T-helper 2 cell treated with Interferon-gamma antibody and Interleukin-4, amounts not matched to agents 100 ng/mL and 5 ng/mL, for 36 hours (primary cell): ENCODE results near the gene CNST. TPM values are rescaled to one million over a fixed set of nuclear protein-coding genes. Genes with fewer than 3 reads are reported as not detected.
"Not testable (repeated sequence)": the region's sequence is repeated elsewhere in the genome, so short reads cannot be mapped to it uniquely, and the experiment has no call there.

Source experiments
- intact Hi-C: fragments of 100-400 bp; cut with micrococcal nuclease; formaldehyde crosslinking; loops from one replicate; pipeline ENCODE4 v1.15.1; 2023
- total RNA-seq: library from RNA; stranded (reverse); gene quantifications from 2 replicates; pipeline ENCODE4 v1.2.3, GENCODE V29; 2022

The CNST gene
- total RNA-seq, 1 donor from 2014 or later = 27.2 TPM

DNA sequence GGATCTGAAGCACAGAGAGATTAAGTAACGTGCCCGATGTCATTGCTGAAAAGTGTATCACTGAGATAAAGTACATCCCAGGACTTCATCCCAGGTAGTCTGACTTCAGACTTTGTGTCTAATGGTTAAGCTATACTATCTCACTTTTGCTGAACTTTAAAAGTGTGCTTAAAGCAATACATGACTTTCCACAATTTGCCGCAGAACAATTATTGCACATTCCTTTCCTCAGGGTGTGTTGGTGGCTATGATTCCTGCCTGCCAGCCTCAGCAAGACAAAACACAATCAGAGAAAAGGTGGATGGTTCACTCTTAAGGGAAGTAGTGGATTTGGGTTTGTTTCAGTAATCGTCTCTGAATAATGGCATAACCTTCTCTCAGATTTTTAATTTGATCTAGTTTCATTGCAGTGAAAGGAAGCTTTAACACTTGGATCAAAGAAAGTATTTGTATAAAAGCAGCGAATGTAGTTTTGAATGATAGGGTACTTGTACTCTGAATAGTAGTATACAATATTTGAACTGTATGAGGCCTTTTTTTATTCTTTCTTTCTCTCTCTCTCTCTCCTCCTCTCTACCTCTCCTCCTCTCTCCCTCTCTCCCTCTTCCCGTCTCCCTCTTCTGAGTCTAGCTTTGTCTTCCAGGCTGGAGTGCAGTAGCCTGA is 47.0 kb downstream of the CNST start:
- intact Hi-C loops = no loop called here

DNA sequence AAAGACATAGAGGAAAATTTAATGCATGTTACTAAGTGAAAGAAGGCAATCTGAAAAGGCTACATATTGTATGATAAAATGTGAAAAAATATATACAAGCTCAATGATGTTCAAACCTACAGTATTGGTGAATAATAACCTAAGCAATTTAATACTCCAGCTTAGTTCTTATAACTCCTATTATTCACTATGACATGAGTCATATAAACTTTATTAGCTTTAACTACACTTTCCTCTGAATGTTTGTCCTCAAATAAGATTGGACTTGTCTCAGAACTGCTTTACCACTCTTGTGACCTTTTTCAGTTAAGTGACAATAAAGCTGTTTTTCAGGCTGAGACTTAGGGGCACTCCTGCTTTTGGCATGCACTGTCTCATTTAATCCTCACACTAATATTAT is 50.9 kb downstream of the CNST start:
- intact Hi-C loops = no loop called here

DNA sequence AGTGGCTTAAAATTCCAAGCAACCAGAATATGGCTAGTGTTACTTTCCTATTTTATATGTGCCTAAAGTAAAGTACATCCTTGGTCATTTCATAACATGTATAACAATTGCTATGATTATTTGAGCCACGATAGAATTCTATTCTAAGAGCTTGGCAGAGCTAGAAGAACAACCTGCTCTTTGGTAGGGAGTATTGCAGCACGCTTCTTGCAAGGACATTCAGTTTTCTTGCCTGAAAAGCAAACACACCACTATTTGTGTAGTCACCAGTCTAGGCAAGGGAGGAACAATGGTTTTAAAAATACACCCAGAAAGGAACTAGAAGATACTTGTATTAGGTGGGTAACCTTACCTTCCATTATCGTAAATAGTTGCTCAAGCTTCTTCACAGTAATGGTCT is 51.5 kb downstream of the CNST start:
- intact Hi-C loops = no loop called here

DNA sequence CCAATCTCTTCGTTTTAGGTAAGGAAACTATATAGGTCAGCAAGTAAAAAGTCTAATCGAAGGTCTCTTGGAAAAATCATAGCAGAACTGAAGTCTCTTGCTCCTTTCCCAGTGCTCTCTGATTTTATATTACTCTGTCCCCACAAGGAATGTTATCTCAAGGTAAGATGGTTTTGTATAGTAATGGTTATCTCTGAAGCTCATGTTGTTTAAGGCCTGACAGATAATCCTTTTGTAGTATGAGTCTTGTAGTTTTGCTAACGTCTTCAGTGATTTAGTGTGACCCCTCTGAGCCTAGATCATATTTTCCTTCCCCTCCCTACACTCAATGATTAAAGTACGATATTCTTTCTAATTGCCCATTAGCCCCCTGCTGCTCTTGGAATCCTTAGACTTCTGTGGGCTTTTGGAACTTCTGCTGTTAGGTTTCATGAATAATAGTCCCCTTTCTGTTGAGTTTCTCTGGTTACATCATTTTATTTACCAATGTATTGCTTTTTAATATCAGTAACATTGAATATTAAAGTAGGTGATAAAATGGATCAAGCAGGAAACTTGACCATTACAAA is 52.1 kb downstream of the CNST start:
- intact Hi-C loops = no loop called here

DNA sequence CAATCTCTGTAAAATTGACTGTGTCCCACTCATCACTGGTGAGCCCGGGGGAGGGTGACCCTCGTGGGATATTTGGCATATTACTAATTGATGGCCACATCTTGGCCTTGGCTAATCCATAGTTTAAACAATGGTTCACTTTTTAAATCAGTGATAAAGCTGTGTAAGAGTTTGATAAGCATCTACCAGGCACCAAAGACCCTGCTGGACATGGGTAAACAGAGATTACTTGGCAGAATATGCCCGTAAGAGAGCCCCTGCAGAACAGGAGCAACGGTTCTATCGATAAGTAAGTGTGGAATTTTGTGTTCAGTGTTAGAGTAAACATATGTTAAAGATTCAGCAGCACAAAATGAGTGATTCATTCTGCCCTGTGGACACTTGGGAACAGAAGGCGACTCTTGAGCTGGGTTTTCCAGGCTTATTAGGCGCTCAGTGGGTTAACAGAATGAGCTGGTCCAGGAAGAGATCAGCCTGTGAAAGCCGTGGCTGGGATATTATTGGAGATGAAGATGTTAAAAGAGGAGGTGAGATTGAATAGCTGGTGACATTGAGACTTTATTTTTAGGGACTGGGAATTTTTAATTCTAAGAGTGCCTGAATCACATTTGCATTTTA is 55.9 kb downstream of the CNST start:
- intact Hi-C loops = no loop called here

DNA sequence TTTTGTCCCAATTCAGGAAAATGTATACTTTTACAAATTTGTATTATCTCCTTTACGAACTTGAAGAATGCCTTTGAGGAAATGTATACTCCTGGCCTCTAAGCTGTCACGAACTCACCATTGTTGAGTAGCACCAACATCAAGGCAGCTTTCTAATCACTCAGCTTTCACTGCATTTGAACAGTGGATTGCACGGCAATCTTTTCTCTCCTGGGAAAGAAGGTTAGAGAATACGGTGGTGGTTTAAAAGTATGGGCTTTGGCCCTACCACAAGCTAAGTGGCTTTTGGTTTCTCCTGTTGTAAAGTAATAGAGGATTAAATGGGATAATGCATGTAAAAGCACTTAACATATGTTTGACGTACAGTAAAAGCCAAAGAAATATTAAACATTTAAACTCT is 57.8 kb downstream of the CNST start:
- intact Hi-C loops = no loop called here

DNA sequence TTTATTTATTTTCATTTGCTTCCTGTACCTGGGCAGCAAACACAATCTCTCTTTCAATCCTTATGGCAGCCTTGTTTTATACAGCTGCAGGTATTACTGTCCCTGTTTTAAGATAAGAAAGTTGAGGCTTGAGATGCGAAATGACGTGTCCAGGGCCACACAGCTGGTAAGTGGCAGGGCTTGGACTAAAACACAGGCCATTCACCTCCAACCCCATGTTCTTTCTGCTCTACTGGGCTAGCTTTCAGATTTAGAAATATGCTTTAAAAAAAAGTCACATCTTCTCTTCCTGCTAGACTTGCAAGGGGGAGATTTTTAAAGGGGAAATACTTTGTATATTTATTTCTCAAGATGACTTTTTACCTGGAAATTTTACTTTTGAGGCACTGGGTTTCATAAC is 62.8 kb downstream of the CNST start:
- intact Hi-C loops = no loop called here

DNA sequence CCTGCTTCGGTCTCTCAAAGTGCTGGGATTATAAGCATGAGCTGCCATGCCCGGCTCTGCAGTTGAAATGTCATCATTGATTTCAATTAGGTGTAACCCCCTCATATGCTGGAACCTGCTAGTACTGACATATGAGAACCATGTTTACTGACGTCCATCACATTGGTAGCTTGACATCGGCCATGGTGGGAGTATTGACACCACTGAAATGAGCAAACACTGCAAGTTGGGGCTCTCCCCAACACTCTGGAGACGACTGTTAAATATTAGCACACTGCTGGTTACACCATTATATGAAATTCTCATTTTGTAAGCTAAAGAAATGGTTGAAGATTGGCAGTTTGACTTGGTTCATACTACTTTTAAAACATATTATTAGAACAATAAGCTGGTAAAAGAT is 63.7 kb downstream of the CNST start:
- intact Hi-C loops = no loop called here

DNA sequence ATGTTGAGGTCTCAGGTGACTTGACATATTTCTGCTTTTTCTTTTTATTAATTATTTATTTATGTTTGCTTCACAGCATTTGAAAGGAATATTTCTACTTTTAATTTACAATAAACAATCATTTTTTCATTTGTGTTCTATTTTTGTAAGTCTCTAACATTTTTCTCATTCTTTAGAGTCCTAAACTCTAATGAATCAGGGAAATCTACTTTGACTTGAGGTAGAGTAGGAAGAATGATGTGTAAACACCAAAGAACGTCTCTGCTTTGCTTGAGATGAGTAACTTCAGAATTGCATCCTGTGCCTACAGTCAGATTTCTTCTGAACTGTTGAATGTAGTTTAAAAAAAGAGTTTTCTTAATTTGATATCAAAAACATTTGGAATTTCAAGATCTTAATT is 65.2 kb downstream of the CNST start:
- intact Hi-C loops = no loop called here

DNA sequence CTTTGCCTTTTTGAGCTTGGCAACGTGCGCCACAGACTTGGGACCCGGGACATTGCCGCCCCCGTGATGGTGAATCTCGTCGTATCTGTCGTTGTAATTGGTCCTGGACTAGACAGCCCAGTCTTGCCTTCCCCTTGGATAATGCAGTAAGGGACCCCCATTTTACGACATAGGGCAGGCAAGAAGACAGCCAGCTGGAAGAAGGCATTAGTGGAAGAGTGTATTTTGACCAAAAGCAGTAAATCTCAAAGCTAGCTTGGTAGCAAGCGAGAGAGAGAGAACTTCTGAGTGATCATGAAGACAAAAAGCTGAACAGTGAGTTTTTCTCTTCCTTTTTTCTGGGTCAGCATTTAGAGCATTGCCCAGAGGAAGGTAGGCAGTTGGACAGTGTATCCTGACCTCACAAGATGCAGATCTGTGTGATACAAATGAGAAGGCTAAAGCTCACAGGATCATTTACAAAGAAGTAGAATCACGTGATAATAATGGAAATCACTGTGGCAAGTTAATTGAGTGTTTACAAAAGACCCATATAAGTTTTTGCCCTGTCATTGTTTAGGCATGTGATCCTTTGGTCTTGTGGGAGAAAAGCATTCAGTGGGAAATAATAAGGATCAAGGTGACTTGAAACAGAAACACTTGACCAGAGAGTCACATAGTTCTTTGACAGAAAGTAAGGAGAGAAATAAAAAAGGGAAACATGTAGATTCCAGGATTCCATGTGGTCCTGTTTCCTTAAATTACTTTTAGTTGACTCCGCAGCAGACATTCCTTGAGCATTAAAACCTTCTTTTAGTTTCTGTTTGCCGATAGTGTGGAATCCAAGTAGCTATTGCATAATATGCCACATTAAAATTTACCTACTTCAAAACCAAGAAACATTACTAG is 66.3 kb downstream of the CNST start:
- intact Hi-C loops = no loop called here

DNA sequence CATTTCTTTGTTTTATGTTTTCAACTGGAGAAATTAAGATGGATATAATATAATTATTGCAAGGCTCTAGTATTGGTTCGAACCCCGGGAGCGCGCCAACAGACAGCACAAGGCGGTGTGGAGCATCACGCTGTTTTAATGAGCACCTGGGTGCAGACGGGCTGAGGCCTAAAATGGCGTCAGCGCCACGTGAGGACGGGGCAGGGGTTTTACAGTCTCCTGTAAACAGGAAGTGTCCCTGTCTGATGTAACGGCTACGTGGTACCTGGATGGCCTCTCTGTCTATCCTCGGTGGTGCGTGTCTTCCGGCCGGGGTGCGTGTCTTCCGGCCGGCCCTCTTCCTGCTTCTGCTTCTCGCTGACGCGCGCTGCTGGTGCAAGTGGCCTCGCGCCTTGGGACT is 68.4 kb downstream of the CNST start:
- intact Hi-C loops = not testable (repeated sequence)

DNA sequence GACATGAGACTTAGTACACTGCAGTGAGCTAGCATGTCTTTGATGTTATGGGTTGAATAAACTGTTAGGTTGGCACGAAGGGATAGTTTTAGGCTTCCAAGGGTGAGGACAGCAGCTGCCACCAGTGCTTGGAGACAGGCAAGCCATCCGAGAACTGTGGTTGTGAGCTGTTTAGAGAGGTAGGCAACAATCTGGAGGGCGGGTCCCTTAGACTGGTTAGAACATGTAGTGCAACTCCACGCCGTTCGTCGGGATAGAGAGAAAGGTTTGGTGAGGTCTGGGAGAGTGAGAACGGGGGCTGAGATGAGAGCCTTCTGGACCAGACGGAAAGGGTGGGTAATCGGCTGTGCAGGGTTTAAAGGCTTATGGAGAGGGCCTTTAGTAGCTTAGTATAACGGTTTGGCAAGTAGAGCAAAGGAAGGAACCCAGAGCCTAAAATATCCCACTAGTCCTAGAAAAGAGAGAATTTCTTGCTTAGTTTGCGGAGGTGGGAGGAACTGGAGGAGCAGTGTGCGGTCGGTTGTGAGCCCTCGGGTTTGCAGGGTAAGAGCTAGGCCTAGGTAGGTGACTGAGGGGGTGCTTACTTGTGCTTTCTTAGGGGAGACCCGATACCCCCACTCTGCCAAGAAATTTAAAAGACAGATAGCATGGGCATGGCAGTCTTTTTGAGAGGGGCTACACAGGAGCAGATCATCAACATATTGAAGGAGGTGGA is 72.8 kb downstream of the CNST start:
- intact Hi-C loops = no loop called here

DNA sequence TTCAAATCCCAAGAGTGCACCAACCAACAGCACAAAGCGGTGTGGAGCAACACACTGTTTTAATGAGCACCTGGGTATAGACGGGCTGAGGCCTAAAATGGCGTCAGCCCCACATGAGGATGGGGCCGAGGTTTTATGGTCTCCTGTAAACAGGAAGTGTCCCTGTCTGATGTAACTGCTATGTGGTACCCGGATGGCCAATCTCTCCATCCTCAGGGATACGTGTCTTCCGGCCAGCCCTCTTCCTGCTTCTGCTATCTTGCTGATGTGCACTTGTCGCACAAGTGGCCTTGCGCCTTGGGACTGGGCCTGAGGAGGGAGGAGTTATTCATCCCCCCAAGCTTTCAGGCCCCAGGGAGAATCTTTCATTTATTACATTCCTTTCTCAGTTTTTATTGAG is 73.5 kb downstream of the CNST start:
- intact Hi-C loops = no loop called here

DNA sequence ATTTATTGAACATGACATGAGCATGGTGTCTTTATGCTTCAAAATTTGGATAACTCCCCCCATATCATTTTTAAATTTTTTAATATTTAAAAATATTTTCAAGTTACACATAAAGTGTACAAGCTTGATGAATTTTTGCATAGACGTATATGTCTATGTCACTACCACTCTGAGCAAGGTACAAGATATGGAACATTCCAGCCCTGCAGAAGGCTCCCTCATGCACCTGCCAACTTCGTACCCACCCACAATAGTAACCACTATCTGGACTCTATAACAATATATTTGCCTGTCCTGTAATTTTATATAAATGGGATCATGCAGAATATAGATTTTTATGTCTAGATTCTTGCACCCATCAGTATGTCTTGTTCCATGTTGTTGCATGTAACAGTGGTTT is 74.5 kb downstream of the CNST start:
- intact Hi-C loops = no loop called here

DNA sequence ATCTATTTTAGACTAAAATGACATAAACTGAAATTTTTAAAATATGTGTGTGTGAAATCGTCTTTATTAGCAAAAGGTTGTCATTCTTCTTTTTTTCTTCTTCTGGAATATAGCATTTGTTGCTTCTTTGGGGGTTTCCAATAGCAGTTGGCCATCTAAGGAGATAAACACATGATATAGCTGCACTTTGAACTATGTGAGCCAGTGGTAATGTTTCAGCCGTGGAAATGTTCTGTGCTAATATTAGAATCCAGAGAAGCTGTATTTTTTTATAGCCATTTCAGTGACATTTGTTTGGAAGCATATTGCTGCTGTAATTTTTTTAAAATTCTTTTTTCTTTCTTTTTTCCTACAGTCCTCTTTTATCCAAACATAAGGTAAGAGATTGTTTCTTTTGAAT is 75.1 kb downstream of the CNST start:
- intact Hi-C loops = no loop called here

DNA sequence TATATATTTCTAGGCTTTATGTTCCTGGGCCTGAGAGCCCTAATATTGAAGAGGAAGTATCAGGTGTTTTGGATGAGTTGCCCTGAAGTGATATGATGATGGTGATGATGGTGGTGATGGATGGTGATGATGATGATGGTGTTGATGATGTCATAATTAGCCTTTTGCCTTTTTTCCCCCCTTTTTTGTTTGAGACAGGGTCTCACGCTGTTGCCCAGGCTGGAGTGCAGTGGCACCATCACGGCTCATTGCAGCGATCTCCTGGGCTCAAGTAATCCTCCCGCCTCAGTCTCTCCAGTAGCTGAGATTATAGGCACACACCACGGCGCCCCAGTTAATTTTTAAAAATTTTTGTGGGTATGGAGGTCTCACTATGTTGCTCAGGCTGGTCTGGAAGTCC is 76.5 kb downstream of the CNST start:
- intact Hi-C loops = no loop called here

DNA sequence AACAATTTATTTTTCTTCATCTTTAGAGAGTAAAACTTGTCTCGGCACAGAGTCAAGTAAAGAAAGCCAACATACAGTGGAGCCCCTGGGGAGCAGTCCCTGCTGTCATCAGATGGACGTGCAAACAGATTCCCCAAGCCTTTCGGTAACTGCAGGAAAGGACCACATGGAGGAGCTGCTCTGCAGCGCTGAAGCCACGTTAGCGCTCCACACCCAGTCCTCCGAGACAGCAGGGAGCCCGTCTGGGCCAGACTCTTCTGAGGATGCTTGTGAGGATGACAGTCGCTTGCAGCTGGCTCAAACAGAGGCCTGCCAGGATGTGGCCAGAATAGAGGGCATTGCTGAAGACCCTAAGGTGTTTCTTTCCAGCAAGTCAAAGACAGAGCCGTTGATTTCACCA is 80.9 kb downstream of the CNST start:
- intact Hi-C loops = no loop called here

DNA sequence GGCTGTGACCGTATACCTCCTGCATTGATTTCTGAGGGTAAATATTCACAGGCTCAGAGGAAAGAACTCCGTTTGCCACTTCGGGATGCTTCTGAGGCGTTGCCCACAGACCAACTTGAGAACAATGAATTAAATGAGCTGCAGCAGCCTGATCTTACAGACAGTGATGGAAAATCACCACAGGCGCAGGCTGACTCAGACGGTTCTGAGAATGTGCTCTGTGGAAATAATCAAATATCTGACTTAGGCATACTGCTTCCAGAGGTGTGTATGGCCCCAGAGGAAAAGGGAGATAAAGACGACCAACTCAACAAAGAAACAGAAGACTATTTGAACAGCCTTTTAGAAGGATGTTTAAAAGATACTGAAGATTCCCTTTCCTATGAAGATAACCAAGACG is 81.3 kb downstream of the CNST start:
- intact Hi-C loops = no loop called here

DNA sequence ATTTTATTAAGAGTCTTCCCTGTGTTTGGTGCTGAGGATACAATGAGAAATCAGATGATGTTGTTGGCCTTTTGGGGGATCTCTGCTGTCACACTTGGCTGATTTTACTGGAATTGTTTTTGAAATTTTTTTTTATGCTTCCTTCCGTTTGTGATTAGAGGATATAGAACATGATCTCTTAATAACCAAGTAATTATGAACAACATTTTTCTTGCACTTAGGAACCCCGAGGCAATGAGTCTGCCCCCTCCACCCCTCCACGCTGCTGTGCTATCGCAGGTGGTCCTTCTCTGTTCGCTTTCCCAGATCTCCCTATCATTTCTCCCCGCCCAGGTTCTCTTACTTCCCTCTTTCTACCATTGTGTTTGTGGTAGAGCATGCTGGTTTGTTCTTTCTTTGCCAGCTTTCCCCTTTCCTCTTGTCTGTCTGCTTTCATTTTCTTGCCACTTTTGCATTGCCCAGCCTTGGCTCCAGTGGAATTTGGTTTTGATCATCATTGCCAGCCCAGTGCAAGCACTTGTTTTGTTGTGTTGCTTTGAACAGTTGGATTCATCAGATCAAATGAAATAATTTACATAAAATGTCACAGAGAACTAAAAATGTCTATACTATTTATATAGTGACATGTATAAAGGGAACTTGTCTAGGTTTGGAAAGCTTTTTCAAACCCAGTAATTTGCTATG is 84.9 kb downstream of the CNST start:
- intact Hi-C loops = no loop called here

DNA sequence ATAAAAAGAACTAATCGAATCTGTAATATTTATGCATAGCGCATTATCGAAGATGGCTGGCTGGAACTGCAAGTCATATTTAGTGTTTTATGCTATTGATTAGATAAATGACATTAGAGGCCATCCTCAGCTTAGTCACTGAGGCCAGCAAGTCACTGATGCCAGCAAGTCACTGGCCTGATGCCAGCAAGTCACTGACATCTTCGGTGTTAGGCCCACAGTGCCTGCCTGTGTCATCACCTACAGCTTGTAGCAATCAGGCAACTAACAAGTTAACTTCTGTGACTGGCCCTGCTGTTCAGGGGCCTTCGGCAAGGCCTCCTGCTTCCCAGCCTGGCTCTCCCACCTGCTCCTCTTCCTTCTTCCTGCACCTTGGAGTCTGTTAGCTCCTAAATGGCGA is 92.3 kb downstream of the CNST start:
- intact Hi-C loops = no loop called here

DNA sequence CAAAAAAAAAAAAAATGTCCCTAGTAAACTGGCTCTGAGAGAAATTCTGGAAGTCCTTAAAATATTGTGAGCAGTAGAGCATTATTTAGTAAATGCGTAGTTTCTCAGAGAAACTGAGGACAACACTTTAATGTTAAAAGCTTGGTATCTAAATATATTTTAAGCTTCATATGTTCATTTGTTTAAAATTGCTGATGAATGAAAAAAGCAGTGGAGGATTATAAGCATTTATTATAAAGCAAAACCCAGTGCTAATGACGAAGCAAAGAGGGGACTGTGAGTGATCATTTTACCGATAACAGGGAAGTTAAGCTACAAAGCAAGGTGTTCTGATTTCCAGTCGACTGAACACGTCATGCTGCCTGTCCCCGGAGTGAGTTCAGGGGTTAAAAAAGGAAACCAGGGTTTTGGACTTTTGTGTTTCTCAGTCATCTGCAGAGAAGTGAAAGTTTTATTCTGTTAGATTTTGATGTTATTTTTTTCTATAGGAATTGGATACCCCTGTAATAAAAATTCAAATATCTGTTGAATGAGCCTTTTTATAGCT is 93.4 kb downstream of the CNST start:
- intact Hi-C loops = no loop called here
